HG03103 (cell line): ENCODE data around the gene COQ4.

Experiments
- ATAC-seq: cut with Tn5 transposase; IDR thresholded peaks from one replicate; pipeline ENCODE4 v1.9.1; 2021; ENCODE audit warnings: low read depth; ENCODE audit not compliant: unreplicated experiment

Gene COQ4

DNA sequence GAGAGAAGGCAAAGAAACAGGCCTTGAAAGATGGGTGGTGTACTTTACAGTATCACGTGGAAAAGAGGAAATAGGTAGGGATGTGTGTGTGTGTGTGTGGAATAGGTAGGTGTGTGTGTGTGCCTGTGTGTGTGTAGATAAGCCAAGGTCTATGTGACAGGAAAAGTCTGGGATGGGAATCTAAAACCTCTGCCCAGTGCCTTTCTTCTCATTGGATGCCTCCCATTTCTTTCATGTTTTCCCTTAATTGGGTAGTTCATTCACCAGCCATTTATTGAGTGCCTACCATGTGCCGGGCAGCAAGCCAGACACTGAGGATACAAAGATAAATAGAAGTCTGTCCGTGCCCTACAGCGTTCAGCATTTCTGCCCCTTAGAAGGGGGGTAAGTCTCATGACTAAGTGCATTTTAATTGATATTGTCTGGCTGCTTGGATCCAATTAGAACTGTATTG lies 49.6 kb downstream of the COQ4 start:
- no peak for ATAC-seq

DNA sequence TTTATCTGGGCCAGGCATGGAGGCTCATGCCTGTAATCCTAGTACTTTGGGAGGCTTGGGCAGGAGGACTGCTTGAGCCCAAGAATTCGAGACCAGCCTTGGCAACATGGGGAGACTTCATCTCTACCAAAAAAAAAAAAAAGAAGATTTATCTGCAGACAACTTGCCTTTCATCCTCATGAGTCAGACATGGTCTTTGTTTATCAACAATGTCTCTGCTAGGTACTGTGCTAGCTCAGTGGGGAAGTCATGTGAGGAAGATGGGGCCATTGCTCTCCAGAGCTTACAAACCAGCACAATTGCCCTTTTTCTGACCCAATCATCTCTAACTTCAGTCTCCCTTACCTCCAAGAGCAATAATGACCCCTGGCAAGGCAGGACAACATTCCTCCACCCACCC lies 50.1 kb downstream of the COQ4 start:
- ATAC-seq: no peak

DNA sequence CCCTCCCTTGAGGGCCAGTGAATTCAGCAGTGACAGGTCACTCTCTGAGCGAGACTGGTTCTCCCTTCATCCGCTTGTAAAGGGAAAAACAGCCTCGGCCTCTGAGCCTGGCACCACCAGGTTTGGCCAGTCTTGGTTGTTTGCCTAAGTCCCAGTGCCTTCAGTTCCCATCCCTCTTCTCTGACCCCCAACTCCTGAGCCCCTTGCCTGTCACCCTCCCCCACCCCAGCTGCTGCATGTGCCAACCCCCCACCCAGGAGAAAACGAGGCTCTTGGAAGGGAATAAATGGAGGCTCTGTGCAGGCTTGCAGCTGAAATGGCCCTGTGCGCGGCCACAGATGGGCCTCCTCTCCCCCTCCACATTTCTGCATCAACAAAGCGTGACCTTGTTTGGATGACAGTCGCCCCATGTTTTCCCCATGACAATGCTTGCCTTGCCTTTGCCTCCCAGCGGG lies 51.6 kb downstream of the COQ4 start:
- no peak for ATAC-seq

DNA sequence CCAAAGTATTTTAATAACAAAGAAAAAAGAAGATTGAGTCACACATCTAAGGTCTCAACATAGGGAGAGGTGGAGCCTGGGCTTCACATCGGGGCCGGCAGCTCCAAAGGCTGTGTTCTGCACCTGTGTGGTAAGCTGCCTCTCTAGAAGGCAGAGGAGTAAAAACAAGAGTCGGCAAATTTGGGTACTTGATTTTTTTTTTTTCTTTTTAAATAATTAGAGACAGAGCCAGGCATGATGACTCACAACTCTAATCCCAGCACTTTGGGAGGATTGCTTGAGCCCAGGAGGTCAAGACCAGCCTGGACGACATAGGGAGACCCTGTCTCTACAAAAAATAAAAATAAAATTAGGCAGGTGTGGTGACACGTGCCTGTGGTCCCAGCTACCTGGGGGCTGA lies 53.2 kb downstream of the COQ4 start:
- no peak for ATAC-seq

DNA sequence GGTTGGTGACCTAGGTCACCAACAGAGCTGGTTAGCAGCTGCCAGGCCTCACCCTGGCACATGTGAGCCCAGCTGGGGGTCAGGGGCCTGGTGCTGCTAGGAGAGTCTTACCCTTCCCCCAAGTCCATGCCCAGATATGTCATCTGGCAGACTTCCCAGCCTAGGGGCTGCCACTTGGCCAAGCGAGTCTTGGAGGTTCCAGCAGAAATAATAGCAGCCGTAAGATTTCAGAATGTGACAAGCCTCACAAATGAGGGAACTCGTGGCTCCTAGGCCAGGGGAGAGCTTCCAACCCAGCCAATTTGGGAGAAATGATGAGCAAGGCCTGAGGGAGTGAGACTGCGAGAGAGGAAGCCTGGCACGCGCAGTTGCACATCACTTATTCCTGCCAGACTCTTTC lies 59.6 kb downstream of the COQ4 start:
- no peak for ATAC-seq

DNA sequence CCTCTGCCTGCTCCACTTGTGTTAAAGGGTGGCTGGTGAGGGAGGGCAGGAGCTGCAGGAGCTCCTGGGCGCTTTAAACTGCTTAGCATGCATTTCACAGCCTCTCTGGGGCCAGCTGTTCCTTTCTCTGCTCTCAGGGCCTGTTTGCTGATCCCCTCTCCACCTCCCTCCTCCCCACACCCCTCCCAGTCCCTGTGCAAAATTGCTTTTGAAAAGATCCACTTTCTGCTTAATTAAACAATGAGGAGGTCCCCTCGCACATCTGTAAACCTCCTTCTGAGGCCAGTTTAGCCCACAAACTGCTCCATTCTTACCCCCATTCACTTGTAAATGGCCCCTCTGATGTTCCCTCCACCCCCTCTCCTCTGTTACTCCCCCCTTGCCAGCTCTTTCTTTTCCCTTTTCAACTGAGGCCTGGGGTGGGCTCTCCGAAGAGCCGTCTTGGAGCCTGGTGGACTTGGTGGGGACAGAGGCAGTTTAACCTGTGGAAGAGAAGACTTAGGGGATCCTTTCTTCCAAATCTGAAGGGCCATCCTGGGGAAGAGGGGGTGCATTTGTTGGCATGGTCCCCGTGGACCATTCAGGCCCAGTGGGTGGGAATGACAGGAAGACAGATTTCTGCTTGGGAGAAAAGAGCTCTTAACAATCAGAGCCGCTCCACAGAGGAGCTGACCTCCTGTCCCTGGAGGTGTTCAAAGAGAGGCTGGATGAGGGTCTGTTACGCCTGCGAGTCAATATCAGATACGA lies 60.5 kb downstream of the COQ4 start:
- no peak for ATAC-seq
